ENCODE measurements around the gene HOXA9.

The HOXA9 gene

DNA sequence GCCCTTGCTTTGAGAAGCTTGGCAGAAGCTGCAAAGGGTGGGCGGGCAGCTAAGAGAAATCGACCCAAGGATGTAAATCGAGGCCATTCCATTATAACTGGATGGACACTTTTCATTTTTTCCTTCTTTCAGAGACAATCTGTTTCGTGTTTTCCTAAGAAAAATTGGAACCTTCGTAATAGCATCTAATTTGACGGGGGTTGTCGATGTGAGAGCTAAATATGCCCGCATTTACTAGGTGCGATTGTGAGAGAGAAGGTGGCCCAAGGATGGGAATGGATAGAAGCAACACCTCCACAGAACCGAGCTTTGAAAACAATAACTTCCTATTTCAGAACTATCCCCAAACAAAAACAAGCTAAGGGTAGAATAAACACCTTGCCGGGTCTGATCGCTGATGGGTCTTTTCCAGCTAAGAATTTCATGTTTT, 33.9 kb downstream of the HOXA9 start:
- H3K36me3 Mint-ChIP-seq (ENCODE audit: low read depth), result no peaks in the 10 kb centered on the region
- no peaks in the 10 kb centered on the region for H3K9me3 Mint-ChIP-seq
- H3K27ac Mint-ChIP-seq, result no peak overlapping the region
- H3K4me3 Mint-ChIP-seq, result peak overlapping the region; percentile 61
- peaks cover 31% of the 10 kb centered on the region for H3K4me1 Mint-ChIP-seq (ENCODE audit: low read depth)
- H3K27me3 Mint-ChIP-seq, result peaks cover 66% of the 10 kb centered on the region

GRCh38 chr7:27130540-27131389, 34.6 kb downstream of the HOXA9 start, which contains the start of gene HOXA4:
Gene HOXA4 (minus strand): TSS chr7:27130757. CDS start chr7:27130733, 24 bp downstream.
- Mint-ChIP-seq H3K36me3 (ENCODE audit: low read depth) (no peaks in the 10 kb centered on the region), H3K9me3 (no peaks in the 10 kb centered on the region), H3K27ac (no peak within 1 kb of the TSS), H3K4me1 (ENCODE audit: low read depth) (peaks cover 28% of the 10 kb centered on the region), H3K4me3 (peak within 1 kb of the TSS; percentile 61), H3K27me3 (peaks cover 66% of the 10 kb centered on the region)

- peaks cover 20% of the 10 kb centered on the region for H3K4me1 Mint-ChIP-seq (ENCODE audit: low read depth)
- H3K4me3 Mint-ChIP-seq, result peak overlapping the region; percentile 18
- no peaks in the 10 kb centered on the region for H3K9me3 Mint-ChIP-seq
- H3K27me3 Mint-ChIP-seq, result peaks cover 63% of the 10 kb centered on the region
- H3K36me3 Mint-ChIP-seq (ENCODE audit: low read depth), result no peaks in the 10 kb centered on the region
- no peak overlapping the region for H3K27ac Mint-ChIP-seq
These were observed 35.4 kb downstream of the HOXA9 start for GRCh38 chr7:27129729-27130539.

- Mint-ChIP-seq H3K36me3 (ENCODE audit: low read depth) (no peaks in the 10 kb centered on the region), H3K4me1 (ENCODE audit: low read depth) (peaks cover 11% of the 10 kb centered on the region), H3K9me3 (no peaks in the 10 kb centered on the region), H3K27me3 (peaks cover 56% of the 10 kb centered on the region), H3K4me3 (peak overlapping the region; percentile 18), H3K27ac (no peak overlapping the region)
These were observed 36.3 kb downstream of the HOXA9 start for GRCh38 chr7:27128776-27129728.

- no peak overlapping the region for H3K4me3 Mint-ChIP-seq
- no peaks in the 10 kb centered on the region for H3K36me3 Mint-ChIP-seq (ENCODE audit: low read depth)
- no peaks in the 10 kb centered on the region for H3K9me3 Mint-ChIP-seq
- H3K4me1 Mint-ChIP-seq (ENCODE audit: low read depth), result peaks cover 7% of the 10 kb centered on the region
- H3K27me3 Mint-ChIP-seq, result peaks cover 45% of the 10 kb centered on the region
- H3K27ac Mint-ChIP-seq, result no peak overlapping the region
These were observed 37.3 kb downstream of the HOXA9 start for GRCh38 chr7:27128034-27128433.

GRCh38 chr7:27126596-27127327, 38.6 kb downstream of the HOXA9 start:
- Mint-ChIP-seq H3K36me3 (ENCODE audit: low read depth) (no peaks in the 10 kb centered on the region), H3K4me1 (ENCODE audit: low read depth) (peaks cover 7% of the 10 kb centered on the region), H3K27me3 (peaks cover 39% of the 10 kb centered on the region), H3K27ac (no peak overlapping the region), H3K4me3 (no peak overlapping the region), H3K9me3 (no peaks in the 10 kb centered on the region)

DNA sequence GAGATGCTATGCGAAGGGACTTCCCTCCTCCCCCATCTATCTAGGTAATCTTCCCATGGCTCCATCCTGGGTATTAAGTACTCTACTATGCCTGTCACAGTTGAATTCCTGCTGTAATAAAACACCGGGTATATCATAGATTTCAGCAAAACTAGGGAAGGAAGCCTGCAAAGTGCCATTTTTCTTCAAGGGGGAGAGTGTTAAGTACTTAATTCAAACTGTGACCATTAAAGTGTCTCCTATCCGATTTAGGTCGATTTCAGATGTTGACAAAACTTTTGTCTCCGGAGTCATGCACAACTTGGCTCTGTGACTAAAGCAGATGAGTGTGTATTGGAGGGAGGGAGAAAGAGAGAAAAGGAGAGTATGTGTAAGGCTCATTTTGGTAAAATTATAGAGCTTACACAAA, 39.3 kb downstream of the HOXA9 start:
- Mint-ChIP-seq H3K27me3 (peaks cover 39% of the 10 kb centered on the region), H3K27ac (no peak overlapping the region), H3K9me3 (no peaks in the 10 kb centered on the region), H3K4me1 (ENCODE audit: low read depth) (no peaks in the 10 kb centered on the region), H3K36me3 (ENCODE audit: low read depth) (no peaks in the 10 kb centered on the region), H3K4me3 (no peak overlapping the region)

DNA sequence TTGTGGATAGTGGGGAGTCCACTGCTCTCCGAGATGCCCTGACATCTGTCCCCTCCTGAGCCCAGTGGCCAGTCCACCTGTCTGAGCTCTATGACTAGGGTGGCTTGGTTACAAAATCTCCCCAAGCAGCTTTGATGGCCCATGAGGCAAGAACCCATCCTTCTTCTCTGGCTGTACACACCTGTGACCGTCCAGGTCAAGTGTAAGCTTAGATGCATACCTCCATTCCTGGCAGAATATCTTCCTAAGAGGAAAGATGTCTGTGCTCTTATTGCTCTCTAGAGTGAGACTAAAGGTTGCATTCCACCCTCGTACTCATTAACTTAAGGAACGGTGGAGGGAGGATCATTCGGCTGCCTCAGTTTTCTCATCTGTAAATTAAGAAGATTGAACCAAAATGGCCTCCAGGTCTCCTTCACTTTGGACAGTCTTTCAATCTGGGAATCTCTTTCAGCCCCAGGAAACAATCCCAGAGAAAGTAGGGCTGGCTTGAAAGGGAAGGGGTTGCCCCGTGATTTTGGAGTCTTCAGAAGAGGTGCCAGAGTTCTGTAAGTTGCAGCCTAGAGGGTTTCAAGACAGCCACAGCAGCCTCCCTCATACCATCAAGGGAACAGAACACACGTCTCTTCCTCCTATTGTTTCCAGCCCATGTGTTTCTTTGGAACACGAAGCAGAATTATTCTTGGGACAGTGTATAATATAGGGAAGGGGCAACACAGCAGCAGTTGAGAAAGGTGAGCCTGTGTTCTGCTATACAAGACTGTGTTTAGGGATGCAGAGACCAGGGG, 40.2 kb downstream of the HOXA9 start:
- Mint-ChIP-seq H3K4me3 (no peak overlapping the region), H3K27ac (no peak overlapping the region), H3K27me3 (peaks cover 39% of the 10 kb centered on the region), H3K4me1 (ENCODE audit: low read depth) (no peaks in the 10 kb centered on the region), H3K36me3 (ENCODE audit: low read depth) (no peaks in the 10 kb centered on the region), H3K9me3 (no peaks in the 10 kb centered on the region)

DNA sequence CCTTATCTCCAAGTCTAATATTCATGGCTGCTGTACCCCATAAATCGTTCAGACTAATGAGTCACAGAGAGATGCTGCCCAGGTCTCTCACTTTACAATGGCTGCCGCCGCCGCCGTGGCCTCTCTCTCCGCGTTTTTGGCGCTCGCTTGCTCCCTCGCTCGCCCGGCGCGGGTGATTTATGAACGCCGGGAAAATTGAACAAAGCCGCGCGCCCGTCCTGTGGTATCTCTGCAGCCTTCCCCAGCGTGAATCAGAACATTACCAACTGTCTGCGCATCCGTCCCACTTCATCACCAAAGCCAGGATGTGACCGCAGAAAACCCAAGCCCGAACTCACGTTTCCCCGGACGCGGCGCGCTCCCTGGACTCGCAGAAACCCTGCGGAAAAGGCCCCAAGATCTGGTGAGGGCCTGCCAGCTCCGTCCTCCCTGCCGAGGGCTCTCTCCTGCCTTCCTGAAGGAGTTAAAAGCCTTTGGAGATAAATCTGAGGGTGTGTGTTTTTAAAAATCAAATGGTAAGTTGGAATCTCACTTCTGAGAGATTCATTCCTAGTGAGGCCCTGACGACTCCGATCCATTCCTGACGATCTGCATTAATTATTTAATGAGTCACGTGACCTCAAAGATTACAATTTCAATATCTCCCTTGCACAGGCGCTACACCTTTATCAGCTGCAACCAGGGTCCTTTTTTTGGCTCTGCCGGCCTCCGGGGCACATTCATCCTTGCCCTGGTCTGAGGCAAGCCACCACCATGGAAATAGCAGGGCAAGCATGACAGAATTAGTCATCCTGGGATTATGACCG, 41.0 kb downstream of the HOXA9 start:
- Mint-ChIP-seq H3K27me3 (peaks cover 36% of the 10 kb centered on the region), H3K36me3 (ENCODE audit: low read depth) (no peaks in the 10 kb centered on the region), H3K4me1 (ENCODE audit: low read depth) (no peaks in the 10 kb centered on the region), H3K4me3 (no peak overlapping the region), H3K9me3 (no peaks in the 10 kb centered on the region), H3K27ac (no peak overlapping the region)

- Mint-ChIP-seq H3K9me3 (no peaks in the 10 kb centered on the region), H3K27ac (no peak overlapping the region), H3K27me3 (peaks cover 30% of the 10 kb centered on the region), H3K36me3 (ENCODE audit: low read depth) (no peaks in the 10 kb centered on the region), H3K4me1 (ENCODE audit: low read depth) (no peaks in the 10 kb centered on the region), H3K4me3 (no peak overlapping the region)
These were observed 41.8 kb downstream of the HOXA9 start for GRCh38 chr7:27123477-27124053.

DNA sequence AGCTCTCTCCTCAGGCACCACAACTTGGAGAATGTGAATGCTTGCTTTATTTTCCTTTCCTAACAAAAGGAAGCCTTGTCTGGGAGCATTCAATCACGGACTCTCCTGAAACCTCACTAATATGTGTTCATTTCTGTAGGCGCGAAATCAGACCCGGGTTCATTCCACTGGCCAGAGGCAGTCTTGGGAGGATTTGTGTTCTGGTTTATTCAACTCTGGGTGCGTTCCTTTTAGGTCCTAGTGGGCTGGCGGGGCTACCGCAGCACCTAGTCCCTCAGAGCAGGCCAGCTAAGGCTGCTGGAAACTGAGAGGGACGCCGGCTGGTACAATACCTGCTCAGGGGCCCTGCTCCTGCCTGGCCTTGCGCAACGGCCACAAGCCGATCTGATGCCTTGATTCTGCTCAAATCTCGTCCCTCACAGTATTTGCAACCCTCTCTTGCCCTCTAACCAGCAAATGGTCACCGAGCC, 42.3 kb downstream of the HOXA9 start:
- no peaks in the 10 kb centered on the region for H3K36me3 Mint-ChIP-seq (ENCODE audit: low read depth)
- H3K4me1 Mint-ChIP-seq (ENCODE audit: low read depth), result no peaks in the 10 kb centered on the region
- H3K27ac Mint-ChIP-seq, result no peak overlapping the region
- H3K27me3 Mint-ChIP-seq, result peaks cover 31% of the 10 kb centered on the region
- no peak overlapping the region for H3K4me3 Mint-ChIP-seq
- no peaks in the 10 kb centered on the region for H3K9me3 Mint-ChIP-seq

GRCh38 chr7:27122077-27122910, 43.0 kb downstream of the HOXA9 start:
- H3K4me1 Mint-ChIP-seq (ENCODE audit: low read depth), result no peaks in the 10 kb centered on the region
- H3K4me3 Mint-ChIP-seq, result no peak overlapping the region
- peaks cover 27% of the 10 kb centered on the region for H3K27me3 Mint-ChIP-seq
- no peaks in the 10 kb centered on the region for H3K36me3 Mint-ChIP-seq (ENCODE audit: low read depth)
- H3K27ac Mint-ChIP-seq, result no peak overlapping the region
- H3K9me3 Mint-ChIP-seq, result no peaks in the 10 kb centered on the region
